ENCODE data around the gene MSI2.

DNA sequence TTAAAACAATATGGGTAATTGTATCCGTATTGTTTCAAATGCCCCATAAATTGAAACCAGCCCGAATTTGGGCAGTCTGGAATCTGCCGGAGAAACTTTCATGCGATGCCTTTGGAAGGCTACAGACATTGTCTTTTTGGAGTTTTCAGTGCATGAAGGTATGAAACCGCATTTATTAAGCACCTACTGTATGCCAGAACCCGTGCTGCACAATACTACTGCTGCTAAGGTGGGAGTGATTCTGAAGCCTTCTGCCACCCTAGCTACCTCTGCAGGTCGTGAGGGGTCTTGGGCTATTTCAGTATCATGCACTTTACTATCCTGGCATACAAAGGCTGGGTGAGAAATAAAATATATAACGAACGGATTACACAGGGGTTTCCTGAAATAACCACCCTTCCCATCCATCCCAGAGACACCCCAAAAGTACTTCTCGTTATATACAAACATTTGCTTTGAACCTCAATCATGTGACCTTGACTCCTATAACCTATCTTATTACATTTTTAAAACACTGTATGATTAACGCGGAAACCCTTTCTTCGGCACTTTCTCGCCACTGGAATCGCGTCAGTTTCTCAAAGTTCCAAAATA, 1.0 kb upstream of the MSI2 start:
- TF ChIP-seq, protein P1, sequence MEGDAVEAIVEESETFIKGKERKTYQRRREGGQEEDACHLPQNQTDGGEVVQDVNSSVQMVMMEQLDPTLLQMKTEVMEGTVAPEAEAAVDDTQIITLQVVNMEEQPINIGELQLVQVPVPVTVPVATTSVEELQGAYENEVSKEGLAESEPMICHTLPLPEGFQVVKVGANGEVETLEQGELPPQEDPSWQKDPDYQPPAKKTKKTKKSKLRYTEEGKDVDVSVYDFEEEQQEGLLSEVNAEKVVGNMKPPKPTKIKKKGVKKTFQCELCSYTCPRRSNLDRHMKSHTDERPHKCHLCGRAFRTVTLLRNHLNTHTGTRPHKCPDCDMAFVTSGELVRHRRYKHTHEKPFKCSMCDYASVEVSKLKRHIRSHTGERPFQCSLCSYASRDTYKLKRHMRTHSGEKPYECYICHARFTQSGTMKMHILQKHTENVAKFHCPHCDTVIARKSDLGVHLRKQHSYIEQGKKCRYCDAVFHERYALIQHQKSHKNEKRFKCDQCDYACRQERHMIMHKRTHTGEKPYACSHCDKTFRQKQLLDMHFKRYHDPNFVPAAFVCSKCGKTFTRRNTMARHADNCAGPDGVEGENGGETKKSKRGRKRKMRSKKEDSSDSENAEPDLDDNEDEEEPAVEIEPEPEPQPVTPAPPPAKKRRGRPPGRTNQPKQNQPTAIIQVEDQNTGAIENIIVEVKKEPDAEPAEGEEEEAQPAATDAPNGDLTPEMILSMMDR (conservative IDR thresholded peaks at IDR 0.05; ENCODE audit: low read length), result no peak
- TF ChIP-seq EZH2phosphoT487 (IDR thresholded peaks at IDR 0.05; ENCODE audit: borderline replicate concordance, low read depth, low read length), result no peak
